RWPE1 (cell line): Measurements from ENCODE around the gene LRRC74B.

Source experiments
- CTCF ChIA-PET: fragments of 350-600 bp; sonication (Branson Sonifier 250); formaldehyde crosslinking; extraction: SDS; loops from one replicate; lab custom pipeline; 2021; lab: Yijun Ruan, JAX
- POLR2A ChIA-PET: fragments of 400-600 bp; formaldehyde crosslinking; extraction: SDS; loops from one replicate; lab custom pipeline; 2020; ENCODE audit warnings: antibody characterized with exemption; ENCODE audit not compliant: low non-redundant PET; lab: Yijun Ruan, JAX
- DNase-seq: peaks from one replicate; pipeline ENCODE4 v3.0.0; 2012; ENCODE audit warnings: low spot score
- H3K27ac ChIP-seq: fragments of 450-650 bp; 2 replicates; pipeline ENCODE4 v1.5.1; 2017
- TF ChIP-seq, protein P1 (sequence below): fragments of 450-650 bp; conservative IDR thresholded peaks from 2 replicates; pipeline ENCODE4 v1.5.1; 2017; ENCODE audit warnings: low read depth, mild to moderate bottlenecking

The LRRC74B gene

DNA sequence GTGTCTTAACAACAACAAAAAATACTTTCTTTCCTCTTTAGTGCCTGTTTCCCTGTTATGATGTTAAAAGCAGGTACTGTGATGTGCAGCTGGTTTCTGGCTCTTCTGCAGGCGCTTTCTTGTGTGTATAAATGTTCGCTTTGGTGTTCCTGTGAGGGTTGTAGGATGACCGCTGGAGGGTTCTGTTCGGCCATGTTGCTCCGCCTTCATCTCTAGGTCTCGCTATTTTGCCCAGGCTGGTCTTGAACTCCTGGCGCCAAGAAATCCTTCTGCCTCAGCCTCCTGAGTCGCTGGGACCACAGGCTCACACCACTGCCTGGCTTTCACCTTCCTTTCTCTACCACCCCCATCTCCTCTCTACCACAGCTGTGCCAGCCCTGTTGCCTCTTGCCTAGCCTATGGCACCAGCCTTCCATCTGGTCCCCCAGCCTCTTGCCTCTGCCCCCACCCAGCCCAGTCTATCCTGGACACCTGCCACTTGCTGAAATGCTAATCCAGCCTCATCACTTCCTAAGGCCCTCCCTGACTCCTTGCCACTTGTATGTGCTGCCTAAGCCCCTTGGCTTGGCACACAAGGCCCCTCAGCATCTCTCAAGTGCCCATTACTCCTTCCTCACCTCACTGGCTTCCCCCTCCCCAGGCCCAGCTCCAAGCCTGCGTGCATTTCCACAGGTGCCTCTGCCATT is 5.5 kb downstream of the LRRC74B start:
- peak overlapping the region; percentile 2; the same call in 1 of the 2 replicates for H3K27ac ChIP-seq
- no peak for DNase-seq
- TF ChIP-seq, protein P1, sequence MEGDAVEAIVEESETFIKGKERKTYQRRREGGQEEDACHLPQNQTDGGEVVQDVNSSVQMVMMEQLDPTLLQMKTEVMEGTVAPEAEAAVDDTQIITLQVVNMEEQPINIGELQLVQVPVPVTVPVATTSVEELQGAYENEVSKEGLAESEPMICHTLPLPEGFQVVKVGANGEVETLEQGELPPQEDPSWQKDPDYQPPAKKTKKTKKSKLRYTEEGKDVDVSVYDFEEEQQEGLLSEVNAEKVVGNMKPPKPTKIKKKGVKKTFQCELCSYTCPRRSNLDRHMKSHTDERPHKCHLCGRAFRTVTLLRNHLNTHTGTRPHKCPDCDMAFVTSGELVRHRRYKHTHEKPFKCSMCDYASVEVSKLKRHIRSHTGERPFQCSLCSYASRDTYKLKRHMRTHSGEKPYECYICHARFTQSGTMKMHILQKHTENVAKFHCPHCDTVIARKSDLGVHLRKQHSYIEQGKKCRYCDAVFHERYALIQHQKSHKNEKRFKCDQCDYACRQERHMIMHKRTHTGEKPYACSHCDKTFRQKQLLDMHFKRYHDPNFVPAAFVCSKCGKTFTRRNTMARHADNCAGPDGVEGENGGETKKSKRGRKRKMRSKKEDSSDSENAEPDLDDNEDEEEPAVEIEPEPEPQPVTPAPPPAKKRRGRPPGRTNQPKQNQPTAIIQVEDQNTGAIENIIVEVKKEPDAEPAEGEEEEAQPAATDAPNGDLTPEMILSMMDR: no peak
- POLR2A ChIA-PET: no interaction called here
- CTCF ChIA-PET: interaction anchor here (0.6 kb wide), 1 partner anchor 18 kb away, joined by 4 read pairs; no protein-coding TSS in a partner anchor

DNA sequence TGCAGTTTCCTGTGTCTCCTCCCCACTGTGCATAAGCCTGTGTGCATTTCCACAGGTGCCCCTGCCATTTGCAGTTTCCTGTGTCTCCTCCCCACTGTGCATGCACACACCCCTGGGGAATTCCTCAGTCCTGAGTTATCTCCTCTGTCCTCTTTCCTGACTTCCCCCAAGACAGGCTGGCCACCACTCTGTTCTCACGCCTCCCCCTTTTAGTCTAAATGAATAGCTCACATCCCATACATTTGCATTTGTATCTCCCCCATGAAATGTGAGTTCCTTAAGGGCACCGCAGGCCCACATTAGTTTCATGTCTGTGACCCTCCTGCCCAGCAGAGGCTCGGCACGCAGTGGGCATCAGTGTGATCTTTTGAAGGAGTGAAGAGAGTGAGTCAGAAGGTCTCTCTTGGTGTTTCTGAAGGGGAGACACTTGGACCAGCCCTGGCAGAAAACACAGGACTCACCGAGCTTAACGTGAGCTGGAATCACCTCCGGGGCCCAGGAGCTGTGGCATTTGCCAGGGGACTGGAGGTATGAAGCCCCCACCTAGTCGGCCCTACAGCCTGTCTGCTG is 6.2 kb downstream of the LRRC74B start:
- peak overlapping the region; percentile 2; the same call in 1 of the 2 replicates for H3K27ac ChIP-seq
- ChIA-PET CTCF (no interaction called here), POLR2A (no interaction called here)
- DNase-seq: no peak
- TF ChIP-seq, protein P1: no peak

DNA sequence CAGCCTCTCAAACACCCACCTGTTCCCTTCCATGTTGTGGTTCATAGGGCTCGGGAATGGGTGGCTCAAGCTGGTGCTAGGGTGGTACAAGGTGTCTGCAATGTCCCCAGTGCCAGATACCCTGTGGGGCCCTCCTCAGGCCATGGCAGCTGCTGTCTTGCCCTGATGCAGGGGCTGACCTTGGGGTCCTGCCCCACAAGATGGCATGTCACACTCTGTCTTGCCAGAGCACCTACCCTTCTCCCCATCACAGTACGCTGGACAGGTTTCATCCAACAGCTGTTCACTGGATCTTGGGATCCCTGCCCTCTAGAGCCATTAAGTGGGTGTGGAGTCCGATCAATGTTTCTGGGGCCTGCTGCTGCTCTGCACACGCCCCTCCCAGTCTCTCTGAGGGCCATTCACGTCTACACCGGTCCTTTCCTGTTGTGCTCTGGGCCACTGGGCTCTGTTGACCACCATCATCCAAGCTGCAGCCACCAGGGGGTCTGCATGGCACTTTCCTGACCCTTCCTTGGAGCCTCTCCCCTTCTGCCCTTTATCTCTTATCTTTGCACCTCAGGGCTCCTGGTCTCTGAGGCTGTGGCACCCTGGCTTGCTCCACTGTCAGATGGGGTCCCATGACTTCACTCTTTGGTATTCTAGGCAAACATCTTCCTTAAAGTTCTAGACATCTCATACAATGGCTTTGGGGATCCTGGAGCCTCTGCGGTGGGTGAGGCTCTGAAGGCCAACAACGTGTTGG is 7.1 kb downstream of the LRRC74B start:
- H3K27ac ChIP-seq: no peak overlapping the region
- TF ChIP-seq, protein P1: no peak
- ChIA-PET CTCF (no interaction called here), POLR2A (no interaction called here)
- DNase-seq: no peak

DNA sequence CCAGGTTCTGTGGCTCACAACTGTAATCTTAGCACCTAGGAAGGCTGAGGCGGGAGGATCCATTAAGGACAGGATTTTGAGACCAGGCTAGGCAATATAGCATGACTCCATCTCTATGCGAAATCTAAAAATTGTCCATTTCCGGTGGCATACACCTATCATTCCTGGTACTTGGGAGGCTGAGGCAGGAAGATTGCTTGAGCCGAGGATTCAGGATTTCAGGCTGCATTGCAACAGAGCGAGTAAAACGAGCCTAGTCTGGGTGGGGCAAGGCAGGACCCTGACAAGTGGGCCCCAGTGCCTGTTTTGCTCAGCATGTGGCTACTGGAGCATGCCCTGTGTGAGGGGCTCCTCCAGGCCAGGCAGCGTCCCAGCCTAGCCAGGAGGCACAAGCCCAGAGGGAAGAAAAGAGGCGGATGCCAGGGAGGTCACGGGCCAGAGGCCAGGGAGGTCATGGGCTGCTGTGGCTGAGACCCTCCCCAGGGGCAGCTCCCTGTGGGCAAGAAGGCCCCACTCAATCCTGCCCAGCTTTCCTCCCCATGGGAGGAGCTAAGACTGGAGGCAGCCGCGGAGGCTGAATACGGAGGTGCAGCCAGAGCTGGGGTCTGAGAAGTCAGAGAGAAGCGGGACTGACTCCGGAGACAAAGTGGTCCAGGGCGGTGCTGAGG is 8.4 kb downstream of the LRRC74B start:
- ChIA-PET CTCF (interaction anchor here (0.7 kb wide), 1 partner anchor 117 kb away, joined by 3 read pairs; no protein-coding TSS in a partner anchor), POLR2A (no interaction called here)

DNA sequence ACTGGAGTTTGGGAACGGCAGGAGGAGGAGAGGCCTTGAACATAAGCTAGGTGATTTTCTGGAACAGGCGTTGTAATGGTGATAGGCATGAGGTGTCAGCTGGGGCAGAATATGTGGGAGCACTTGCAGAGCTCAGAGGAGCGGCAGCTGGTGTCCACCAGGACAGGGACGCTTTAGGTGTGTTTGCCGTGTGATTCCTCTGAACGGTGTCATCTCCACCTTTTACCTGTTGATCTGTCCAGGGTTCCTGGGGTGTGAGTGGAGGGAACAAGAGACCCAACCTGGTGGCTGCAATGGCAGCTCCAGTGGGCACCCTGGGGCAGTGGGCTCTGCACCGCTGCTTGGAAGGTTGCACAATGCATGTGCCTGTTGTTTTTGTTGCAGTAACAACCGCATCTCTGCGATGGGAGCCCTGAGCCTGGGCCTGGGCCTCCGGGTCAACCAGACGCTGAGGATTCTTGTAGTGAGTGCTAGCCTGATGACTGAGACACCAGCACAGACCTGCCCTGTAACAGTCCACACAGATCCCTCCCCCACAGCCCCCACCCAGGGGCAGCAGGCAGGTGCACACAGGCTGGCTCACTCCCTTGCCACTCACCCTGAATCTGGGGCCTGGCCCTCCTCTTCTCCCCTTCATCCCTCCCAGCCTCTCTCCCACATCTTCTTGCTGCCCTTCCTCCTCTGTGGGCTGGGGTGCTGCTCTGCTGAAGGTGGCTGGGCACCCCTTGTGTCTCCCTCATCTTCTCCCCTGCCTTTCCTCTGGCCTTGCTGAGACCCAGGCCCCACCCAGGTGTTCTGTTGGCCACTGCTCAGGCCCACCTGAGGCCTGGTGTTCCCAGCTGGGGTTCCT is 9.2 kb downstream of the LRRC74B start:
- ChIA-PET POLR2A (no interaction called here), CTCF (interaction anchor here (0.7 kb wide), 1 partner anchor 10 kb away, joined by 3 read pairs; no protein-coding TSS in a partner anchor)
- TF ChIP-seq, protein P1: no peak
- no peak overlapping the region; the same call in 1 of the 2 replicates for H3K27ac ChIP-seq
- no peak for DNase-seq

More for the DNA sequence above, 8.4 kb downstream of the LRRC74B start:
- no peak overlapping the region for H3K27ac ChIP-seq
- DNase-seq: no peak
- TF ChIP-seq, protein P1: no peak
